Endothelial cell of umbilical vein (primary cell): ENCODE measurements around the gene MARCHF9.

Source experiments
- EZH2 ChIP-seq: IDR thresholded peaks from 2 replicates; pipeline ENCODE4 v1.6.1; 2012; ENCODE audit warnings: borderline replicate concordance, low read depth, mild to moderate bottlenecking, moderate library complexity, low read length, inconsistent platforms; ENCODE audit not compliant: severe bottlenecking
- POLR2A ChIP-seq: IDR thresholded peaks from 2 replicates; pipeline ENCODE4 v1.6.1; 2012; ENCODE audit warnings: low read depth, mild to moderate bottlenecking, control low read depth, low read length
- POLR2AphosphoS5 ChIP-seq: IDR thresholded peaks from 2 replicates; pipeline ENCODE4 v1.6.1; 2012; ENCODE audit warnings: low read depth, mild to moderate bottlenecking, control low read depth, low read length, moderate library complexity; ENCODE audit not compliant: insufficient read depth
- TF ChIP-seq, protein P1 (sequence below), 2 donors: IDR thresholded peaks; 1 replicate in 1 of 2; 2 replicates in 1 of 2; pipeline ENCODE4 v1.5.1; 2011; ENCODE audit warnings: low read length in 2 of 2, mild to moderate bottlenecking in 2 of 2, moderate library complexity in 2 of 2, control low read depth in 1 of 2, inconsistent platforms in 1 of 2, low read depth in 1 of 2; ENCODE audit not compliant: insufficient read depth in 1 of 2; ENCODE audit errors: extremely low read depth in 1 of 2
- TF ChIP-seq, protein P2 (sequence below): IDR thresholded peaks from 2 replicates; pipeline ENCODE4 v1.6.1; 2011; ENCODE audit not compliant: insufficient read depth, insufficient read length

DNA sequence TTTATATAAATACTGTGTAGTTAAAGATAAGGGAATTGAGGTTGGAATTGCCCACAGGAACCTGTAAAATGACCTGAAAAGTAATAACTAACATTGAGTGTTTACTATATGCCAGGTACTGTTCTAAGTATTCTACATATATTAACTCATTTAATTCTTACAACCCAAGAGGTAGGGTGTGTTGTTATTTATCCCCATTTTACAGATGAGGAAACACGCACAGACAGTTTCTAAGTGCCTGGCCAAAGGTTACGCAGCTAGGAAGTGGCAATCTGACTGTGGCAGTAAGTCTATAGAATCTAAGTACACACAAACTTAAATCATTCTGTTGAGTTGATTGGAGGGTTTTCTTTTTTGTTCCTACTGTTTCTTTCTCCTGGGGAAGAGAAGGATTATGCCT is 11.1 kb upstream of the MARCHF9 start:
- TF ChIP-seq, protein P1, sequence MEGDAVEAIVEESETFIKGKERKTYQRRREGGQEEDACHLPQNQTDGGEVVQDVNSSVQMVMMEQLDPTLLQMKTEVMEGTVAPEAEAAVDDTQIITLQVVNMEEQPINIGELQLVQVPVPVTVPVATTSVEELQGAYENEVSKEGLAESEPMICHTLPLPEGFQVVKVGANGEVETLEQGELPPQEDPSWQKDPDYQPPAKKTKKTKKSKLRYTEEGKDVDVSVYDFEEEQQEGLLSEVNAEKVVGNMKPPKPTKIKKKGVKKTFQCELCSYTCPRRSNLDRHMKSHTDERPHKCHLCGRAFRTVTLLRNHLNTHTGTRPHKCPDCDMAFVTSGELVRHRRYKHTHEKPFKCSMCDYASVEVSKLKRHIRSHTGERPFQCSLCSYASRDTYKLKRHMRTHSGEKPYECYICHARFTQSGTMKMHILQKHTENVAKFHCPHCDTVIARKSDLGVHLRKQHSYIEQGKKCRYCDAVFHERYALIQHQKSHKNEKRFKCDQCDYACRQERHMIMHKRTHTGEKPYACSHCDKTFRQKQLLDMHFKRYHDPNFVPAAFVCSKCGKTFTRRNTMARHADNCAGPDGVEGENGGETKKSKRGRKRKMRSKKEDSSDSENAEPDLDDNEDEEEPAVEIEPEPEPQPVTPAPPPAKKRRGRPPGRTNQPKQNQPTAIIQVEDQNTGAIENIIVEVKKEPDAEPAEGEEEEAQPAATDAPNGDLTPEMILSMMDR (IDR thresholded peaks at IDR 0.05; ENCODE audit: extremely low read depth in 1 of 2, insufficient read depth in 1 of 2, low read depth in 1 of 2, low read length in 2 of 2), result no peak
- TF ChIP-seq POLR2A, result no peak
- TF ChIP-seq, protein P2, sequence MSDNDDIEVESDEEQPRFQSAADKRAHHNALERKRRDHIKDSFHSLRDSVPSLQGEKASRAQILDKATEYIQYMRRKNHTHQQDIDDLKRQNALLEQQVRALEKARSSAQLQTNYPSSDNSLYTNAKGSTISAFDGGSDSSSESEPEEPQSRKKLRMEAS, result no peak
- no peak for TF ChIP-seq EZH2
- TF ChIP-seq POLR2AphosphoS5, result no peak
